ENCODE results near the gene XYLT1. TPM values are rescaled to one million over a fixed set of nuclear protein-coding genes. Genes with fewer than 3 reads are reported as not detected.
A peak's percentile ranks its signal among the peaks of the same experiment; 100 is the strongest.

Gene XYLT1
- total RNA-seq, 1 experiment from 2014 or later = 14.5 TPM

GRCh38 chr16:17204206-17204605, 266.6 kb downstream of the XYLT1 start:
- Histone ChIP-seq H2BK12ac (ENCODE audit: insufficient read length, low read depth, low read length) (no peak overlapping the region), H4K91ac (ENCODE audit: insufficient read length, low read depth, low read length) (no peak overlapping the region), H4K5ac (ENCODE audit: insufficient read length, low read depth, low read length) (no peak overlapping the region), H3K9me3 (ENCODE audit: control insufficient read depth, low read depth, low read length) (no peaks in the 10 kb centered on the region), H3K4ac (ENCODE audit: low read depth, low read length) (no peak overlapping the region), H3T11ph (ENCODE audit: low read length) (no peak overlapping the region), H2BK15ac (ENCODE audit: low read depth, low read length) (no peak overlapping the region), H3K56ac (ENCODE audit: insufficient read length, low read depth, low read length) (no peak overlapping the region), H2AK5ac (ENCODE audit: insufficient read length, low read length) (no peak overlapping the region), H4K8ac (replicated peaks; ENCODE audit: insufficient read length, low read depth, low read length) (no peak overlapping the region), H2BK120ac (ENCODE audit: low read depth, low read length, poor library complexity, severe bottlenecking) (no peak overlapping the region), H3K9ac (ENCODE audit: extremely low read depth, insufficient read length, low read length) (no peak overlapping the region), H3K79me1 (ENCODE audit: insufficient read depth, low read depth, low read length, poor library complexity, severe bottlenecking) (no peaks in the 10 kb centered on the region), H3K27me3 (ENCODE audit: insufficient read depth, low read length) (no peaks in the 10 kb centered on the region), H3K23me2 (ENCODE audit: insufficient read length, low read depth, low read length, poor library complexity, severe bottlenecking) (no peaks in the 10 kb centered on the region), H2BK20ac (ENCODE audit: low read depth, low read length, poor library complexity, severe bottlenecking) (no peak overlapping the region), H3K14ac (ENCODE audit: insufficient read depth, low read length) (no peak overlapping the region), H3K4me1 (ENCODE audit: insufficient read depth, low read length) (peaks cover 8% of the 10 kb centered on the region), H4K20me1 (ENCODE audit: control insufficient read depth, insufficient read depth, insufficient read length) (no peaks in the 10 kb centered on the region), H2BK5ac (ENCODE audit: insufficient read length, low read length) (no peak overlapping the region), H3K18ac (ENCODE audit: insufficient read length, low read depth, low read length) (no peak overlapping the region), H3K27ac (ENCODE audit: insufficient read length, low read depth, low read length) (no peak overlapping the region), H2AFZ (ENCODE audit: low read length) (no peak overlapping the region), H3K4me2 (ENCODE audit: insufficient read depth, insufficient read length, low read length) (no peak overlapping the region), H3K23ac (ENCODE audit: insufficient read length, low read depth, low read length) (no peak overlapping the region), H3K79me2 (ENCODE audit: insufficient read depth, low read length) (no peaks in the 10 kb centered on the region)
- Mint-ChIP-seq H3K27me3 (ENCODE audit: low read depth) (no peaks in the 10 kb centered on the region), H3K27ac (peak overlapping the region in 1 of 3 experiments; percentile 17; a peak in 1 of 7 replicates), H3K4me1 (peaks cover 26 to 29% of the 10 kb centered on the region in 2 experiments), H3K36me3 (ENCODE audit: insufficient read depth in 1 of 3, low read depth in 3 of 3) (peaks cover 5 to 7% (median 6%) of the 10 kb centered on the region in 3 experiments; a peak in 5 of 7 replicates), H3K9me3 (no peaks in the 10 kb centered on the region), H3K4me3 (no peak overlapping the region)
- no peak for DNase-seq
- WGBS (ENCODE audit: extremely low coverage, insufficient read length, low lambda C conversion rate) = no CpG with 5 or more reads among the region's 2 CpGs
- TF ChIP-seq, protein P1, sequence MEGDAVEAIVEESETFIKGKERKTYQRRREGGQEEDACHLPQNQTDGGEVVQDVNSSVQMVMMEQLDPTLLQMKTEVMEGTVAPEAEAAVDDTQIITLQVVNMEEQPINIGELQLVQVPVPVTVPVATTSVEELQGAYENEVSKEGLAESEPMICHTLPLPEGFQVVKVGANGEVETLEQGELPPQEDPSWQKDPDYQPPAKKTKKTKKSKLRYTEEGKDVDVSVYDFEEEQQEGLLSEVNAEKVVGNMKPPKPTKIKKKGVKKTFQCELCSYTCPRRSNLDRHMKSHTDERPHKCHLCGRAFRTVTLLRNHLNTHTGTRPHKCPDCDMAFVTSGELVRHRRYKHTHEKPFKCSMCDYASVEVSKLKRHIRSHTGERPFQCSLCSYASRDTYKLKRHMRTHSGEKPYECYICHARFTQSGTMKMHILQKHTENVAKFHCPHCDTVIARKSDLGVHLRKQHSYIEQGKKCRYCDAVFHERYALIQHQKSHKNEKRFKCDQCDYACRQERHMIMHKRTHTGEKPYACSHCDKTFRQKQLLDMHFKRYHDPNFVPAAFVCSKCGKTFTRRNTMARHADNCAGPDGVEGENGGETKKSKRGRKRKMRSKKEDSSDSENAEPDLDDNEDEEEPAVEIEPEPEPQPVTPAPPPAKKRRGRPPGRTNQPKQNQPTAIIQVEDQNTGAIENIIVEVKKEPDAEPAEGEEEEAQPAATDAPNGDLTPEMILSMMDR (conservative IDR thresholded peaks at IDR 0.05) = no peak

Data from H9 (cell line).